Peyer's patch (tissue), 4 donors: ENCODE data around the gene FFAR3. TPM values are rescaled to one million over a fixed set of nuclear protein-coding genes. Genes with fewer than 3 reads are reported as not detected.

Experiments
- DNase-seq, 3 donors: peaks; one replicate each; pipeline ENCODE4 v3.0.0-alpha.2; 2017 to 2019
- H3K27ac ChIP-seq, 4 donors: fragments of 200-600 bp; sonication (generic); one replicate each; pipeline ENCODE4 v1.5.1; 2016 to 2019
- H3K27me3 ChIP-seq, 2 donors: fragments of 200-600 bp; sonication (generic); one replicate each; pipeline ENCODE4 v1.5.1; 2019
- H3K36me3 ChIP-seq, 3 donors: fragments of 200-600 bp; sonication (generic); one replicate each; pipeline ENCODE4 v1.5.1; 2016 to 2019
- H3K4me1 ChIP-seq, 4 donors: fragments of 200-600 bp; sonication (generic); one replicate each; pipeline ENCODE4 v1.5.1; 2016 to 2019
- H3K4me3 ChIP-seq, 4 donors: fragments of 200-600 bp; sonication (generic); 1 replicate in 3 of 4; 2 replicates in 1 of 4; pipeline ENCODE4 v1.5.1; 2016 to 2019; ENCODE audit warnings: mild to moderate bottlenecking in 1 of 4
- H3K9me3 ChIP-seq, 4 donors: fragments of 200-600 bp; sonication (generic); one replicate each; pipeline ENCODE4 v1.5.1; 2016 to 2019; ENCODE audit warnings: mild to moderate bottlenecking in 1 of 4
- POLR2A ChIP-seq, 2 donors: fragments of 450-650 bp; IDR thresholded peaks; one replicate each; pipeline ENCODE4 v1.5.1; 2017; ENCODE audit warnings: antibody characterized with exemption in 2 of 2, mild to moderate bottlenecking in 2 of 2, moderate library complexity in 2 of 2
- total RNA-seq, 4 donors: library from RNA; depleted of rRNA; stranded (reverse); fragments of >200 nt; gene quantifications; one replicate each; pipeline ENCODE4 v1.1.0, GENCODE V29; 2016
- TF ChIP-seq, protein P1 (sequence below), 6 experiments: fragments of 450-650 bp in 4 of 6; fragments of 200-600 bp in 2 of 6; sonication (generic) in 1 of 6; IDR thresholded peaks; one replicate each; pipeline ENCODE4 v1.5.1; 2017 to 2019; ENCODE audit warnings: antibody characterized with exemption in 6 of 6, mild to moderate bottlenecking in 3 of 6, moderate library complexity in 1 of 6

The FFAR3 gene
- total RNA-seq, 4 donors from 2014 or later, result 1.1 TPM; not detected in 3

DNA sequence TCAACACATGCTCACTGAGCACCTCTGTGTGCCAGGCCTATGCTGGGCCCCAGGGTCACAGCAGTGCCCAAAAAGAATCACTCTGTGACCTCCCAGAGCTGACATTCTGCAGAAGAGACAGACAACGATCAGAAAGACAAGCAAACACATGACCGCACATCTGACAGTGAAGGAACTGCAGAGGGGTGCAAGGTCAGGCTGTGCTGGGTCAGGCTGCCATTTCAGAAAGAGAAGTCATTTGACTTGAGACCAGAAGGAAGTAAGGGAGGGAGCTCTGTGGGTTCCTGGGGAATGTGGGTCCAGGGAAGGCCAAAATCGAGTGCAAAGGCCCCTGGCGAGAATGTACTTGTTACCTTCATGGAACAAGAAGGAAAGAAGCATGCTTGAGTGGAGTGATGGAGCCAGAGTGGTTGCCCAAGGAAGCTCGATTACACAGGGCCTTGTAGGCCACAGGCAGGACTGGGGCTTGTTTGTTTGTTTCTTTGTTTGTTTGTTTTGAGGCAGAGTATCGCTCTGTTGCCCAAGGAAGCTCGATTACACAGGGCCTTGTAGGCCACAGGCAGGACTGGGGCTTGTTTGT lies 40.7 kb upstream of the FFAR3 start:
- no peaks in the 10 kb centered on the region for H3K36me3 ChIP-seq
- no peak overlapping the region for H3K4me3 ChIP-seq
- no peak for DNase-seq
- H3K9me3 ChIP-seq, result no peaks in the 10 kb centered on the region
- H3K4me1 ChIP-seq, result peaks cover 0 to 22% (median 4%) of the 10 kb centered on the region in 4 donors
- TF ChIP-seq, protein P1, sequence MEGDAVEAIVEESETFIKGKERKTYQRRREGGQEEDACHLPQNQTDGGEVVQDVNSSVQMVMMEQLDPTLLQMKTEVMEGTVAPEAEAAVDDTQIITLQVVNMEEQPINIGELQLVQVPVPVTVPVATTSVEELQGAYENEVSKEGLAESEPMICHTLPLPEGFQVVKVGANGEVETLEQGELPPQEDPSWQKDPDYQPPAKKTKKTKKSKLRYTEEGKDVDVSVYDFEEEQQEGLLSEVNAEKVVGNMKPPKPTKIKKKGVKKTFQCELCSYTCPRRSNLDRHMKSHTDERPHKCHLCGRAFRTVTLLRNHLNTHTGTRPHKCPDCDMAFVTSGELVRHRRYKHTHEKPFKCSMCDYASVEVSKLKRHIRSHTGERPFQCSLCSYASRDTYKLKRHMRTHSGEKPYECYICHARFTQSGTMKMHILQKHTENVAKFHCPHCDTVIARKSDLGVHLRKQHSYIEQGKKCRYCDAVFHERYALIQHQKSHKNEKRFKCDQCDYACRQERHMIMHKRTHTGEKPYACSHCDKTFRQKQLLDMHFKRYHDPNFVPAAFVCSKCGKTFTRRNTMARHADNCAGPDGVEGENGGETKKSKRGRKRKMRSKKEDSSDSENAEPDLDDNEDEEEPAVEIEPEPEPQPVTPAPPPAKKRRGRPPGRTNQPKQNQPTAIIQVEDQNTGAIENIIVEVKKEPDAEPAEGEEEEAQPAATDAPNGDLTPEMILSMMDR (IDR thresholded peaks at IDR 0.05), result no peak
- no peak for TF ChIP-seq POLR2A (IDR thresholded peaks at IDR 0.05)
- peak overlapping the region in 1 of 4 donors; percentile 27 for H3K27ac ChIP-seq
- no peaks in the 10 kb centered on the region for H3K27me3 ChIP-seq

DNA sequence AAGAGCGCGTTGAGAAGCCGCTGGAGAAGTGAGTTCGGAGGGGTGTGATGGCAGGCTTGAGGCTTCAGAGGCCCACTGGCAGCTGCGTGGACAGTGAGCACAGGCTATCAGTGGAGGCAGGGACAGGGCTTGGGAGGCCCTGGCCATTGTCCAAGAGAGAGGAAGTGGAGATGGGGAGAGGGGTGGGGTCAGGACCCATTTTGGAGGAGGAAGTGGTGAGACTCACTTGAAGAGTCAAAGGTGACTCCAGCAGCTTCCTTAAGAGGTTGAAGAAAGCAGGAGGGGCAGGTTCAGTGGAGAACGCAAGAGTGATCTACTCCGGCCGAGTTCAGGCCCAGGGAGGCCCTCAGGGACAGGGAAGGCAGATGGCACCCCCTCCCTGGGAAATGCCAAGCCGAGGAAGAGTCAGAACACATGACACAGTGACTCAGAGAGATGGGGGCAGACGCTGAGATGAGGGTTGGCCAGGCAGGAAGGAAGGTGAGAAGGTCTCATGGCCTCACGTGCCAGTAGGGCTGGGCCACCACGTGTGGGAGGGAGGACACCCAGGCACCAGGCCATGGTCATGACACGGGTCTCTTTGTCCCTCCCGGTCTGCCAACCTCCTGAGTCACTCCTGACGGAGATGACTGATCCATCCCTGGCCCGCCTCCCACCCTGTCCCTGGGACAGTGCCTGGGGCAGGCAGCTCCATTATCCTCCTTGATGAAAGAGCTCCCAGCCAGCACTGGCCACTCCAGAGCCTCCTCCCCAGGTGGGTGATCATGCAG lies 39.4 kb upstream of the FFAR3 start:
- TF ChIP-seq POLR2A (IDR thresholded peaks at IDR 0.05), result no peak
- TF ChIP-seq, protein P1 (IDR thresholded peaks at IDR 0.05), result no peak
- DNase-seq, result peak in 2 of 3 donors; percentile 51 to 65
- no peaks in the 10 kb centered on the region for H3K27me3 ChIP-seq
- peaks cover 0 to 22% (median 4%) of the 10 kb centered on the region in 4 donors for H3K4me1 ChIP-seq
- H3K36me3 ChIP-seq, result no peaks in the 10 kb centered on the region
- H3K9me3 ChIP-seq, result no peaks in the 10 kb centered on the region
- no peak overlapping the region for H3K4me3 ChIP-seq
- peak overlapping the region in 2 of 4 donors; percentile 48 to 63 for H3K27ac ChIP-seq

DNA sequence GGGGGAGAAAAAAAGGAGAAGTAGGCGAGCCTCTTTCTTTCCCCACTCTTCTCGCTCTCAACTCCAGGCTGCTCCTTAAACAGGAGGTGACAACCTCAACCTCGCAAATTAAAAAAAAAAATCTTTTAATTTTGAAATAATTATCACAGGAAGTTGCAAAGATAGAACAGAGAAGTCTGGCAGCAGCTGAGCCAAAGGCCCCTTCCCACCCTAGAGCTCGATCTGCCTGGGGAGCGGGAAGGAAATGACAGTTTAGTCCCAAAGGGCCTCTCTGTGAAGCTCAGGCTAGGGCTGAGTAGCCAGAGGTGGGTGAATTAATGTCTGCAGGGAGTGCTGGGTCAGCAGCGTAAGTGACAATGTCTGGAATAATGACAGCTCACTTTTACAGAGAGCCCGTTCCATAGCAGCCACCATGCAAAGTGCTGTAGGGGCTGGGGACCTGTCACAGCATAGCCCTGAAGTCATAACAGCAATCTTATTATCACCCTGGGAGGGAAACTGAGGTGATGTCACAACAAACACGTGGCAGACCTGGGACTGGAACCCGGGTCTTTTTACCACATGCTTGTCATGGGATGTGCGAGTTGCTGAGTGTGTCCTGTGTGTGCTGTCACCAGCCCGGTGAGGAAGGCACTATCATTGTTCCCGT lies 38.1 kb upstream of the FFAR3 start:
- peak in 1 of 3 donors; percentile 52 for DNase-seq
- no peak for TF ChIP-seq POLR2A (IDR thresholded peaks at IDR 0.05)
- TF ChIP-seq, protein P1 (IDR thresholded peaks at IDR 0.05), result no peak
- Histone ChIP-seq H3K27ac (peak overlapping the region in 1 of 4 donors; percentile 63), H3K9me3 (no peaks in the 10 kb centered on the region), H3K4me1 (peaks cover 0 to 22% (median 4%) of the 10 kb centered on the region in 4 donors), H3K27me3 (no peaks in the 10 kb centered on the region), H3K36me3 (no peaks in the 10 kb centered on the region), H3K4me3 (no peak overlapping the region)

DNA sequence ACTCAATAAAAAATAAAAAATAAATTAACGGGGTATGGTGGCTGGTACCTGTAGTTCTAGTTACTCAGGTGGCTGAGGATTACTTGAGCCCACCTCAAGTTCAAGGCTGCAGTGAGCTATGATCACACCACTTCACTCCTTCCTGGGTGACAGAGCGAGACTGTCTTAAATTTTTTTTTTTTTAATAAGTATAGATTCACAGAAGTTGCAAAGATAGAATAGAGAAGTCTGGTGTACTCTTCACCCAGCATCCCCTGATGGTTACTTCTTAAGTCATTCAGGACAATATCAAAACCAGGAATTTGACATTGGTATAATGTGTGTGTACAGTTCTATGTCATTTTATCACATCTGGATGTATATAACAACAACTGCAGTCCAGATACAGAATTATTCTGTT lies 37.0 kb upstream of the FFAR3 start:
- no peaks in the 10 kb centered on the region for H3K36me3 ChIP-seq
- no peaks in the 10 kb centered on the region for H3K9me3 ChIP-seq
- DNase-seq, result no peak
- H3K4me3 ChIP-seq, result no peak overlapping the region
- peaks cover 0 to 22% (median 4%) of the 10 kb centered on the region in 4 donors for H3K4me1 ChIP-seq
- H3K27ac ChIP-seq, result peak overlapping the region in 1 of 4 donors; percentile 63
- no peak for TF ChIP-seq POLR2A (IDR thresholded peaks at IDR 0.05)
- TF ChIP-seq, protein P1 (IDR thresholded peaks at IDR 0.05), result no peak
- no peaks in the 10 kb centered on the region for H3K27me3 ChIP-seq

DNA sequence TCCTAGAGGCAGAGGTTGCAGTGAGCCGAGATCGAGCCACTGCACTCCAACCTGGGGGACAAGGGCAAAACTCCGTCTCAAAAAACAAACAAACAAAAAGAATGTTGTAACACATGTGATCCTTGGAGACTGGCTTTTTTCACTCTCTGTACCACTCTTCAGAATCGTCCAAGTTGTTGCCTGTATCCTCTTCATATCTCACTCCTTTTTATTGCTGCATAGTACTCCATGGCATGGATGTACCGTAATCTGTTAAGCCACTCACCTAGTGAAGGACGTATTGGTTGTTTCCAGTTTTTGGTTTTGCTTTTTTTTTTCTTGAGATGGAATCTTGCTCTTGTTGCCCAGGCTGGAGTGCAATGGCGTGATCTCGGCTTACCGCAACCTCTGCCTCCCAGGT lies 36.2 kb upstream of the FFAR3 start:
- H3K4me3 ChIP-seq, result no peak overlapping the region
- no peak for TF ChIP-seq POLR2A (IDR thresholded peaks at IDR 0.05)
- TF ChIP-seq, protein P1 (IDR thresholded peaks at IDR 0.05), result no peak
- no peak for DNase-seq

More for the DNA sequence above, 36.2 kb upstream of the FFAR3 start:
- Histone ChIP-seq H3K9me3 (no peaks in the 10 kb centered on the region), H3K27me3 (no peaks in the 10 kb centered on the region), H3K36me3 (no peaks in the 10 kb centered on the region), H3K27ac (no peak overlapping the region), H3K4me1 (peaks cover 0 to 22% (median 4%) of the 10 kb centered on the region in 4 donors)
